Non-pigmented ciliary epithelial cell (primary cell): Measurements from ENCODE around the gene ATP8B1.
A peak's percentile ranks its signal among the peaks of the same experiment; 100 is the strongest.
"Not testable (repeated sequence)": the region's sequence is repeated elsewhere in the genome, so short reads cannot be mapped to it uniquely, and the experiment has no call there.

Experiments used
- DNase-seq: peaks from one replicate; pipeline ENCODE4 v3.0.0-alpha.2; 2010; ENCODE audit warnings: low read depth

Gene ATP8B1

GRCh38 chr18:57660961-57661360 is 142.2 kb downstream of the ATP8B1 start:
- DNase-seq, result peak; percentile 58

- no peak for DNase-seq
These were observed 143.5 kb downstream of the ATP8B1 start for GRCh38 chr18:57659460-57660102.

GRCh38 chr18:57657542-57657941 is 145.6 kb downstream of the ATP8B1 start:
- no peak for DNase-seq

- DNase-seq, result no peak
These were observed 147.4 kb downstream of the ATP8B1 start for GRCh38 chr18:57655740-57656139.

- no peak for DNase-seq
These were observed 151.2 kb downstream of the ATP8B1 start for GRCh38 chr18:57651914-57652313.

- DNase-seq, result no peak
These were observed 153.3 kb downstream of the ATP8B1 start for GRCh38 chr18:57649556-57650500.

- DNase-seq, result no peak
These were observed 154.7 kb downstream of the ATP8B1 start for GRCh38 chr18:57648414-57648813.

- no peak for DNase-seq
These were observed 158.6 kb downstream of the ATP8B1 start for GRCh38 chr18:57644540-57644939.

- not testable (repeated sequence) for DNase-seq
These were observed 159.4 kb downstream of the ATP8B1 start for GRCh38 chr18:57643726-57644125.

- DNase-seq, result not testable (repeated sequence)
These were observed 160.7 kb downstream of the ATP8B1 start for GRCh38 chr18:57642462-57642861.

- DNase-seq, result no peak
These were observed 162.4 kb downstream of the ATP8B1 start for GRCh38 chr18:57640749-57641148.

GRCh38 chr18:57640236-57640635 is 162.9 kb downstream of the ATP8B1 start:
- no peak for DNase-seq

- no peak for DNase-seq
These were observed 167.9 kb downstream of the ATP8B1 start for GRCh38 chr18:57635003-57635822.

GRCh38 chr18:57631697-57632096 is 171.4 kb downstream of the ATP8B1 start:
- DNase-seq, result no peak

GRCh38 chr18:57630754-57631595 is 172.1 kb downstream of the ATP8B1 start:
- DNase-seq, result no peak

GRCh38 chr18:57630002-57630753 is 172.9 kb downstream of the ATP8B1 start:
- peak; percentile 79 for DNase-seq

- no peak for DNase-seq
These were observed 173.7 kb downstream of the ATP8B1 start for GRCh38 chr18:57629422-57629821.

GRCh38 chr18:57627488-57627887 is 175.6 kb downstream of the ATP8B1 start:
- DNase-seq, result peak; percentile 35

- DNase-seq, result no peak
These were observed 178.1 kb downstream of the ATP8B1 start for GRCh38 chr18:57624988-57625387.

GRCh38 chr18:57621246-57621604 is 181.9 kb downstream of the ATP8B1 start:
- DNase-seq, result no peak

GRCh38 chr18:57619876-57620275 is 183.2 kb downstream of the ATP8B1 start:
- no peak for DNase-seq
